Measurements from ENCODE around the gene INTS1. TPM values are rescaled to one million over a fixed set of nuclear protein-coding genes. Genes with fewer than 3 reads are reported as not detected.

INTS1 gene
- total and polyA plus RNA-seq, 2 experiments from 2014 or later: 35.1 to 111 TPM

DNA sequence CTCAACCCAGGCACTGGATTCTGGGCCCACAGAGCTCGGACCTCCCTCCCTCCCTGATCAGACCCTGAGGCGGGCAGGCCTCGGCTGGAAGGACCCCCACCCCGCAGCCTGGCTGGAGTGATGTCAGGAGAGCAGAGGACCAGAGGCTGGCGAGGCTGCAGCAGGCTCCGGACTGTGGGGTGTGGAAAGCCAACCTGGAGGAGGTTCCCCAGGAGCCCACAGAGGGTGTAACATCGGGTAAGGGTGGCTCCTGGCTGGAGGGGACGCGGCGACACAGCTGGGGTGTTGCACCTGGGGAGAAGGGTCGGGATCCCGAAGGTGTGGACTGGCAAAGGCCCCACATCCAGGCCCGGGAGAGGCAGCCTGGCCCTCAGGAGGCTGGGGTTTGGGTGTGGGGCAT, 36.0 kb downstream of the INTS1 start (continued):
- TF ChIP-seq, protein P1, sequence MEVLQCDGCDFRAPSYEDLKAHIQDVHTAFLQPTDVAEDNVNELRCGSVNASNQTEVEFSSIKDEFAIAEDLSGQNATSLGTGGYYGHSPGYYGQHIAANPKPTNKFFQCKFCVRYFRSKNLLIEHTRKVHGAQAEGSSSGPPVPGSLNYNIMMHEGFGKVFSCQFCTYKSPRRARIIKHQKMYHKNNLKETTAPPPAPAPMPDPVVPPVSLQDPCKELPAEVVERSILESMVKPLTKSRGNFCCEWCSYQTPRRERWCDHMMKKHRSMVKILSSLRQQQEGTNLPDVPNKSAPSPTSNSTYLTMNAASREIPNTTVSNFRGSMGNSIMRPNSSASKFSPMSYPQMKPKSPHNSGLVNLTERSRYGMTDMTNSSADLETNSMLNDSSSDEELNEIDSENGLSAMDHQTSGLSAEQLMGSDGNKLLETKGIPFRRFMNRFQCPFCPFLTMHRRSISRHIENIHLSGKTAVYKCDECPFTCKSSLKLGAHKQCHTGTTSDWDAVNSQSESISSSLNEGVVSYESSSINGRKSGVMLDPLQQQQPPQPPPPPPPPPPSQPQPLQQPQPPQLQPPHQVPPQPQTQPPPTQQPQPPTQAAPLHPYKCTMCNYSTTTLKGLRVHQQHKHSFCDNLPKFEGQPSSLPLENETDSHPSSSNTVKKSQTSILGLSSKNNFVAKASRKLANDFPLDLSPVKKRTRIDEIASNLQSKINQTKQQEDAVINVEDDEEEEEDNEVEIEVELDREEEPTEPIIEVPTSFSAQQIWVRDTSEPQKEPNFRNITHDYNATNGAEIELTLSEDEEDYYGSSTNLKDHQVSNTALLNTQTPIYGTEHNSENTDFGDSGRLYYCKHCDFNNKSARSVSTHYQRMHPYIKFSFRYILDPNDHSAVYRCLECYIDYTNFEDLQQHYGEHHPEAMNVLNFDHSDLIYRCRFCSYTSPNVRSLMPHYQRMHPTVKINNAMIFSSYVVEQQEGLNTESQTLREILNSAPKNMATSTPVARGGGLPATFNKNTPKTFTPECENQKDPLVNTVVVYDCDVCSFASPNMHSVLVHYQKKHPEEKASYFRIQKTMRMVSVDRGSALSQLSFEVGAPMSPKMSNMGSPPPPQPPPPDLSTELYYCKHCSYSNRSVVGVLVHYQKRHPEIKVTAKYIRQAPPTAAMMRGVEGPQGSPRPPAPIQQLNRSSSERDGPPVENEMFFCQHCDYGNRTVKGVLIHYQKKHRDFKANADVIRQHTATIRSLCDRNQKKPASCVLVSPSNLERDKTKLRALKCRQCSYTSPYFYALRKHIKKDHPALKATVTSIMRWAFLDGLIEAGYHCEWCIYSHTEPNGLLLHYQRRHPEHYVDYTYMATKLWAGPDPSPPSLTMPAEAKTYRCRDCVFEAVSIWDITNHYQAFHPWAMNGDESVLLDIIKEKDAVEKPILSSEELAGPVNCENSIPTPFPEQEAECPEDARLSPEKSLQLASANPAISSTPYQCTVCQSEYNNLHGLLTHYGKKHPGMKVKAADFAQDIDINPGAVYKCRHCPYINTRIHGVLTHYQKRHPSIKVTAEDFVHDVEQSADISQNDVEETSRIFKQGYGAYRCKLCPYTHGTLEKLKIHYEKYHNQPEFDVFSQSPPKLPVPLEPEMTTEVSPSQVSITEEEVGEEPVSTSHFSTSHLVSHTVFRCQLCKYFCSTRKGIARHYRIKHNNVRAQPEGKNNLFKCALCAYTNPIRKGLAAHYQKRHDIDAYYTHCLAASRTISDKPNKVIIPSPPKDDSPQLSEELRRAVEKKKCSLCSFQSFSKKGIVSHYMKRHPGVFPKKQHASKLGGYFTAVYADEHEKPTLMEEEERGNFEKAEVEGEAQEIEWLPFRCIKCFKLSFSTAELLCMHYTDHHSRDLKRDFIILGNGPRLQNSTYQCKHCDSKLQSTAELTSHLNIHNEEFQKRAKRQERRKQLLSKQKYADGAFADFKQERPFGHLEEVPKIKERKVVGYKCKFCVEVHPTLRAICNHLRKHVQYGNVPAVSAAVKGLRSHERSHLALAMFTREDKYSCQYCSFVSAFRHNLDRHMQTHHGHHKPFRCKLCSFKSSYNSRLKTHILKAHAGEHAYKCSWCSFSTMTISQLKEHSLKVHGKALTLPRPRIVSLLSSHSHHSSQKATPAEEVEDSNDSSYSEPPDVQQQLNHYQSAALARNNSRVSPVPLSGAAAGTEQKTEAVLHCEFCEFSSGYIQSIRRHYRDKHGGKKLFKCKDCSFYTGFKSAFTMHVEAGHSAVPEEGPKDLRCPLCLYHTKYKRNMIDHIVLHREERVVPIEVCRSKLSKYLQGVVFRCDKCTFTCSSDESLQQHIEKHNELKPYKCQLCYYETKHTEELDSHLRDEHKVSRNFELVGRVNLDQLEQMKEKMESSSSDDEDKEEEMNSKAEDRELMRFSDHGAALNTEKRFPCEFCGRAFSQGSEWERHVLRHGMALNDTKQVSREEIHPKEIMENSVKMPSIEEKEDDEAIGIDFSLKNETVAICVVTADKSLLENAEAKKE (CRISPR knock-in tag; IDR thresholded peaks at IDR 0.05): no peak
- TF ChIP-seq, protein P2, sequence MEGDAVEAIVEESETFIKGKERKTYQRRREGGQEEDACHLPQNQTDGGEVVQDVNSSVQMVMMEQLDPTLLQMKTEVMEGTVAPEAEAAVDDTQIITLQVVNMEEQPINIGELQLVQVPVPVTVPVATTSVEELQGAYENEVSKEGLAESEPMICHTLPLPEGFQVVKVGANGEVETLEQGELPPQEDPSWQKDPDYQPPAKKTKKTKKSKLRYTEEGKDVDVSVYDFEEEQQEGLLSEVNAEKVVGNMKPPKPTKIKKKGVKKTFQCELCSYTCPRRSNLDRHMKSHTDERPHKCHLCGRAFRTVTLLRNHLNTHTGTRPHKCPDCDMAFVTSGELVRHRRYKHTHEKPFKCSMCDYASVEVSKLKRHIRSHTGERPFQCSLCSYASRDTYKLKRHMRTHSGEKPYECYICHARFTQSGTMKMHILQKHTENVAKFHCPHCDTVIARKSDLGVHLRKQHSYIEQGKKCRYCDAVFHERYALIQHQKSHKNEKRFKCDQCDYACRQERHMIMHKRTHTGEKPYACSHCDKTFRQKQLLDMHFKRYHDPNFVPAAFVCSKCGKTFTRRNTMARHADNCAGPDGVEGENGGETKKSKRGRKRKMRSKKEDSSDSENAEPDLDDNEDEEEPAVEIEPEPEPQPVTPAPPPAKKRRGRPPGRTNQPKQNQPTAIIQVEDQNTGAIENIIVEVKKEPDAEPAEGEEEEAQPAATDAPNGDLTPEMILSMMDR (conservative IDR thresholded peaks at IDR 0.05; ENCODE audit: low read depth in 2 of 2): no peak
- TF ChIP-seq POLR2AphosphoS5 (IDR thresholded peaks at IDR 0.05; ENCODE audit: low read depth) (no peak), JUNB (IDR thresholded peaks at IDR 0.05; ENCODE audit: unreplicated experiment) (no peak), ZNF331 (CRISPR knock-in tag; IDR thresholded peaks at IDR 0.05; ENCODE audit: low read depth) (no peak), EZH2 (IDR thresholded peaks at IDR 0.05; ENCODE audit: low read depth, unreplicated experiment) (no peak), CREB1 (CRISPR knock-in tag; IDR thresholded peaks at IDR 0.05; ENCODE audit: low read depth) (no peak), ZNF114 (CRISPR knock-in tag; IDR thresholded peaks at IDR 0.05) (no peak), EZH2phosphoT487 (IDR thresholded peaks at IDR 0.05; ENCODE audit: unreplicated experiment) (no peak)
- TF ChIP-seq, protein P3, sequence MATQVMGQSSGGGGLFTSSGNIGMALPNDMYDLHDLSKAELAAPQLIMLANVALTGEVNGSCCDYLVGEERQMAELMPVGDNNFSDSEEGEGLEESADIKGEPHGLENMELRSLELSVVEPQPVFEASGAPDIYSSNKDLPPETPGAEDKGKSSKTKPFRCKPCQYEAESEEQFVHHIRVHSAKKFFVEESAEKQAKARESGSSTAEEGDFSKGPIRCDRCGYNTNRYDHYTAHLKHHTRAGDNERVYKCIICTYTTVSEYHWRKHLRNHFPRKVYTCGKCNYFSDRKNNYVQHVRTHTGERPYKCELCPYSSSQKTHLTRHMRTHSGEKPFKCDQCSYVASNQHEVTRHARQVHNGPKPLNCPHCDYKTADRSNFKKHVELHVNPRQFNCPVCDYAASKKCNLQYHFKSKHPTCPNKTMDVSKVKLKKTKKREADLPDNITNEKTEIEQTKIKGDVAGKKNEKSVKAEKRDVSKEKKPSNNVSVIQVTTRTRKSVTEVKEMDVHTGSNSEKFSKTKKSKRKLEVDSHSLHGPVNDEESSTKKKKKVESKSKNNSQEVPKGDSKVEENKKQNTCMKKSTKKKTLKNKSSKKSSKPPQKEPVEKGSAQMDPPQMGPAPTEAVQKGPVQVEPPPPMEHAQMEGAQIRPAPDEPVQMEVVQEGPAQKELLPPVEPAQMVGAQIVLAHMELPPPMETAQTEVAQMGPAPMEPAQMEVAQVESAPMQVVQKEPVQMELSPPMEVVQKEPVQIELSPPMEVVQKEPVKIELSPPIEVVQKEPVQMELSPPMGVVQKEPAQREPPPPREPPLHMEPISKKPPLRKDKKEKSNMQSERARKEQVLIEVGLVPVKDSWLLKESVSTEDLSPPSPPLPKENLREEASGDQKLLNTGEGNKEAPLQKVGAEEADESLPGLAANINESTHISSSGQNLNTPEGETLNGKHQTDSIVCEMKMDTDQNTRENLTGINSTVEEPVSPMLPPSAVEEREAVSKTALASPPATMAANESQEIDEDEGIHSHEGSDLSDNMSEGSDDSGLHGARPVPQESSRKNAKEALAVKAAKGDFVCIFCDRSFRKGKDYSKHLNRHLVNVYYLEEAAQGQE (IDR thresholded peaks at IDR 0.05; ENCODE audit: unreplicated experiment): no peak

Data from GM23338 (cell line).